HCT116 (cell line): ENCODE results near the gene COL8A2. TPM values are rescaled to one million over a fixed set of nuclear protein-coding genes. Genes with fewer than 3 reads are reported as not detected.

ENCODE experiments used
- ATAC-seq: fragments of 200-7000 bp; cut with Tn5 transposase; 2 replicates; pipeline ENCODE4 v1.9.1; 2020; ENCODE audit warnings: mild to moderate bottlenecking, moderate library complexity
- BruUV-seq: library from RNA; stranded (reverse); fragments of 400-500 nt; replicated peaks from 2 replicates; lab custom pipeline; 2021; lab: Mats Ljungman, UMichigan
- CTCF ChIA-PET: fragments of 300-600 bp; sonication (Branson Sonifier 250); formaldehyde crosslinking; loops from one replicate; lab custom pipeline; 2021; ENCODE audit warnings: antibody characterized with exemption; lab: Charles Lee
- POLR2A ChIA-PET: fragments of 300-600, 350-600 bp; sonication (Branson Sonifier 250); formaldehyde crosslinking; loops from one replicate; lab custom pipeline; 2021; ENCODE audit warnings: antibody characterized with exemption; lab: Charles Lee
- RAD21 ChIA-PET, 2 experiments: fragments of 300-600 bp; sonication (Branson Sonifier 250); formaldehyde crosslinking; loops; one replicate each; lab custom pipeline; 2023; ENCODE audit warnings: low total read pairs in 2 of 2; ENCODE audit not compliant: uncharacterized antibody in 2 of 2, unreplicated experiment in 2 of 2, low non-redundant PET in 1 of 2; lab: Charles Lee
- DNase-seq: peaks from one replicate; pipeline ENCODE4 v3.0.0-alpha.2; 2010; ENCODE audit warnings: low read depth, low spot score
- H2AFZ ChIP-seq: fragments of 200-600 bp; shearing (Covaris generic), sonication (generic); 2 replicates; pipeline ENCODE4 v1.6.1; 2017; ENCODE audit warnings: low read depth, mixed run types, mixed read lengths, antibody characterized with exemption, low read length; ENCODE audit not compliant: poor library complexity, severe bottlenecking
- H3K27ac ChIP-seq: 2 replicates; pipeline ENCODE4 v1.5.1; 2012; ENCODE audit warnings: low read depth, low read length
- H3K27me3 ChIP-seq: fragments of 200-600 bp; sonication (generic); 2 replicates; pipeline ENCODE4 v1.6.1; 2016; ENCODE audit warnings: mixed run types, low read length, mixed read lengths; ENCODE audit not compliant: insufficient read depth
- H3K36me3 ChIP-seq, 2 experiments: fragments of 200-500 bp in 1 of 2; fragments of 200-600 bp in 1 of 2; sonication (Bioruptor generic) in 1 of 2; sonication (generic) in 1 of 2; 2 replicates each; pipeline versions ENCODE4 v1.5.1 to v1.6.1; 2014 to 2016; ENCODE audit warnings: low read length in 2 of 2, inconsistent platforms in 1 of 2, mixed read lengths in 1 of 2, mixed run types in 1 of 2; ENCODE audit not compliant: insufficient read depth in 2 of 2, control insufficient read depth in 1 of 2
- H3K4me1 ChIP-seq, 2 experiments: fragments of 200-600 bp in 1 of 2; sonication (generic) in 1 of 2; 2 replicates each; pipeline versions ENCODE4 v1.5.1 to v1.6.1; 2012 to 2017; ENCODE audit warnings: low read length in 2 of 2, inconsistent platforms in 1 of 2, mild to moderate bottlenecking in 1 of 2, mixed read lengths in 1 of 2, mixed run types in 1 of 2, moderate library complexity in 1 of 2; ENCODE audit not compliant: insufficient read depth in 2 of 2, control insufficient read depth in 1 of 2
- H3K4me2 ChIP-seq: fragments of 200-600 bp; sonication (generic); 2 replicates; pipeline ENCODE4 v1.6.1; 2017; ENCODE audit warnings: mixed run types, low read length, mixed read lengths
- H3K4me3 ChIP-seq, 2 experiments: fragments of 200-600 bp in 1 of 2; sonication (generic) in 1 of 2; replicated peaks in 1 of 2; 2 replicates each; pipeline ENCODE4 v1.5.1; 2011 to 2016; ENCODE audit warnings: low read length in 2 of 2, control low read depth in 1 of 2, low read depth in 1 of 2, mild to moderate bottlenecking in 1 of 2, mixed read lengths in 1 of 2, mixed run types in 1 of 2
- H3K79me2 ChIP-seq: fragments of 200-600 bp; sonication (generic); 2 replicates; pipeline ENCODE4 v1.6.1; 2017; ENCODE audit warnings: mild to moderate bottlenecking, mixed run types, low read length, moderate library complexity, mixed read lengths; ENCODE audit not compliant: insufficient read depth
- H3K9ac ChIP-seq: fragments of 200-600 bp; sonication (generic); 2 replicates; pipeline ENCODE4 v1.6.1; 2016; ENCODE audit warnings: low read length, mixed read lengths
- H3K9me2 ChIP-seq: fragments of 200-600 bp; sonication (generic), shearing (Covaris generic); 2 replicates; pipeline ENCODE4 v1.6.1; 2017; ENCODE audit warnings: mixed run types, mild to moderate bottlenecking, moderate library complexity; ENCODE audit not compliant: insufficient read depth
- H3K9me3 ChIP-seq, 2 experiments: fragments of 200-500 bp in 1 of 2; fragments of 200-600 bp in 1 of 2; sonication (Bioruptor generic) in 1 of 2; sonication (generic) in 1 of 2; 2 replicates each; pipeline ENCODE4 v1.6.1; 2014 to 2017; ENCODE audit warnings: low read length in 2 of 2, mixed read lengths in 2 of 2, inconsistent platforms in 1 of 2, low read depth in 1 of 2, mild to moderate bottlenecking in 1 of 2, mixed run types in 1 of 2, moderate library complexity in 1 of 2; ENCODE audit not compliant: control insufficient read depth in 1 of 2, insufficient read depth in 1 of 2
- H4K20me1 ChIP-seq: fragments of 200-600 bp; sonication (generic), shearing (Covaris generic); 2 replicates; pipeline ENCODE4 v1.6.1; 2017; ENCODE audit warnings: mixed run types, mild to moderate bottlenecking, moderate library complexity; ENCODE audit not compliant: insufficient read depth
- CBX3 ChIP-seq: IDR thresholded peaks from 2 replicates; pipeline ENCODE4 v1.6.1; 2012; ENCODE audit warnings: low read depth
- EZH2phosphoT487 ChIP-seq: fragments of 200-600 bp; IDR thresholded peaks from 2 replicates; pipeline ENCODE4 v1.6.1; 2018; ENCODE audit warnings: antibody characterized with exemption, borderline replicate concordance
- JUND ChIP-seq: IDR thresholded peaks from 2 replicates; pipeline ENCODE4 v1.6.1; 2012
- ZFX ChIP-seq: fragments of 450-650 bp; IDR thresholded peaks from 2 replicates; pipeline ENCODE4 v1.6.1; 2017
- ZNF274 ChIP-seq: fragments of 200-500 bp; sonication (Bioruptor generic); IDR thresholded peaks from 2 replicates; pipeline ENCODE4 v1.6.1; 2014; ENCODE audit warnings: mild to moderate bottlenecking, low read depth, low read length, inconsistent platforms
- intact Hi-C: fragments of 100-400 bp; cut with micrococcal nuclease; formaldehyde crosslinking; loops from 2 replicates; pipeline ENCODE4 v1.10.0; 2022
- total RNA-seq: library from RNA; stranded (reverse); gene quantifications from one replicate; pipeline ENCODE4 v1.2.1, GENCODE V29; 2021; ENCODE audit not compliant: unreplicated experiment

The COL8A2 gene
- total RNA-seq, 1 experiment from 2014 or later: 0.05 TPM

DNA sequence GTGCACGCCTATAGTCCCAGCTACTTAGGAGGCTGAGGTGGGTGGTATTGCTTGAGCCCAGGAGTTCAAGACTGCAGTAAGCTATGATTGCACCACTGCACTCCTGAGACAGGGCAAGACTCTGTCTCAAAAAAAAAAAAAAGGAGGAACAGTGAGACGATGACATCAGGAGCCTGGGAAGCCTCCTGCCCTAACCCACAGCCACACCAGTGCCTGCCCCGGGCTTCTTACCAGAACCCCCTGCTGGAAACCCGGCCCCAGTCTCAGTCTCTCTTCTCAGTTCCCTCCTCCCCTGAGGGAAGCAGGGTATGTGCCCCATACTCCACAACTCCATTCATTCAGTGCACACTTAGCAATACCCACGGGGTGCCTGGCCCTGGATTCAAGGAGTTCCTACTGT lies 9.1 kb downstream of the COL8A2 start:
- Histone ChIP-seq H3K79me2 (no peaks in the 10 kb centered on the region), H3K36me3 (no peaks in the 10 kb centered on the region), H4K20me1 (no peaks in the 10 kb centered on the region), H2AFZ (no peak overlapping the region), H3K9me3 (no peaks in the 10 kb centered on the region), H3K9me2 (no peaks in the 10 kb centered on the region), H3K4me2 (no peak overlapping the region), H3K9ac (no peak overlapping the region), H3K4me1 (no peaks in the 10 kb centered on the region), H3K4me3 (no peak overlapping the region), H3K27ac (no peak overlapping the region), H3K27me3 (no peaks in the 10 kb centered on the region)
- DNase-seq: no peak
- ChIA-PET RAD21 (no interaction called here), POLR2A (no interaction called here), CTCF (no interaction called here)
- BruUV-seq: no TSS peak
- TF ChIP-seq ZNF274 (no peak), JUND (no peak), CBX3 (no peak)
- intact Hi-C loops: no loop called here
- no peak for ATAC-seq

DNA sequence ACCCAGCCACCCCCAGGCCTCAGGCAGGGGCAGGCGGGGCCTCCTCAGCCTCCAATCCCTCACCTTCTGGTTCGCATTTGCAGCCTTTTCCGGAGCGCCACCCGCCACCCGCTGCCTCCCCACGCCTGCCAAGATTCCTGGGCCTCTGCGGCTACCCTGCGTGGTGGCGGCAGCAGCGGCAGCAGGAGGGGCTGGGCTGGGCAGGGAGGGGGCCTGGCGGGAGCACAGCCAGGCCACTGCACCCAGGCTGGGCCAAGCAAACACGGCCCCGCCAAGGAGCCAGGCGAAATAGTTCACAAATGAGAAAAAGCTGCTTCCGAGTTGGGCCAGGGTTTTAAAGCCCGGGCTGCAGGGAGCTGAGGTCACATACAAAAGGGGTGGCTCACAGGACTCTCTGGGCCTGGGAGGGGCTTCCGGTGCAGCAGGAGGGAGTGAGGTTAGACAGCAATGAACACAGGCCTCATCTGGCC lies 9.8 kb downstream of the COL8A2 start:
- no peaks in the 10 kb centered on the region for H4K20me1 ChIP-seq
- H3K27ac ChIP-seq: no peak overlapping the region
- POLR2A ChIA-PET: no interaction called here
- no peak overlapping the region for H2AFZ ChIP-seq
- H3K4me2 ChIP-seq: no peak overlapping the region
- no peak for ATAC-seq
- H3K79me2 ChIP-seq: no peaks in the 10 kb centered on the region
- H3K9me2 ChIP-seq: no peaks in the 10 kb centered on the region
- CTCF ChIA-PET: no interaction called here
- H3K27me3 ChIP-seq: no peaks in the 10 kb centered on the region
- RAD21 ChIA-PET: no interaction called here
- intact Hi-C loops: no loop called here
- no peak overlapping the region for H3K9ac ChIP-seq
- no peak for DNase-seq
- H3K36me3 ChIP-seq: no peaks in the 10 kb centered on the region
- H3K4me3 ChIP-seq: no peak overlapping the region
- H3K9me3 ChIP-seq: no peaks in the 10 kb centered on the region
- BruUV-seq: no TSS peak
- H3K4me1 ChIP-seq: no peaks in the 10 kb centered on the region
- no peak for TF ChIP-seq ZFX
- no peak for TF ChIP-seq EZH2phosphoT487
